Liver (tissue), 9 donors: ENCODE results near the gene CCL8. TPM values are rescaled to one million over a fixed set of nuclear protein-coding genes. Genes with fewer than 3 reads are reported as not detected.
A peak's percentile ranks its signal among the peaks of the same experiment; 100 is the strongest.

Source experiments
- DNase-seq: peaks from one replicate; pipeline ENCODE4 v3.0.0-alpha.2; 2017; ENCODE audit warnings: low spot score
- H3K27ac ChIP-seq, 2 donors: one replicate each; pipeline ENCODE4 v1.7.0; 2013; ENCODE audit warnings: inconsistent platforms in 2 of 2, low read length in 2 of 2, control low read depth in 1 of 2, low read depth in 1 of 2, mild to moderate bottlenecking in 1 of 2
- H3K27me3 ChIP-seq, 4 donors: one replicate each; pipeline versions ENCODE4 v1.6.1 to v1.7.0; 2013; ENCODE audit warnings: low read length in 3 of 4, inconsistent platforms in 1 of 4, mild to moderate bottlenecking in 1 of 4, moderate library complexity in 1 of 4; ENCODE audit not compliant: control insufficient read depth in 4 of 4, insufficient read depth in 4 of 4
- H3K36me3 ChIP-seq, 4 donors: one replicate each; pipeline versions ENCODE4 v1.6.1 to v1.7.0; 2013; ENCODE audit warnings: low read length in 3 of 4, mild to moderate bottlenecking in 3 of 4, low read depth in 1 of 4, moderate library complexity in 1 of 4; ENCODE audit not compliant: control insufficient read depth in 4 of 4, insufficient read depth in 3 of 4
- H3K4me1 ChIP-seq, 4 donors: one replicate each; pipeline versions ENCODE4 v1.6.1 to v1.7.0; 2013; ENCODE audit warnings: low read length in 3 of 4, mild to moderate bottlenecking in 3 of 4, moderate library complexity in 1 of 4; ENCODE audit not compliant: control insufficient read depth in 4 of 4, insufficient read depth in 4 of 4
- H3K4me3 ChIP-seq, 3 donors: one replicate each; pipeline versions ENCODE4 v1.6.1 to v1.7.0; 2013; ENCODE audit warnings: low read length in 3 of 3, control low read depth in 1 of 3, low read depth in 1 of 3, mild to moderate bottlenecking in 1 of 3
- H3K9ac ChIP-seq, 2 donors: one replicate each; pipeline ENCODE4 v1.7.0; 2013; ENCODE audit warnings: low read length in 2 of 2, mild to moderate bottlenecking in 2 of 2, moderate library complexity in 2 of 2, control low read depth in 1 of 2, low read depth in 1 of 2
- H3K9me3 ChIP-seq, 4 donors: one replicate each; pipeline versions ENCODE4 v1.6.1 to v1.7.0; 2013; ENCODE audit warnings: low read length in 3 of 4; ENCODE audit not compliant: control insufficient read depth in 4 of 4
- ATF3 ChIP-seq: IDR thresholded peaks from 2 replicates; pipeline ENCODE4 v1.6.1; 2016; ENCODE audit warnings: antibody characterized with exemption
- CTCF ChIP-seq: fragments of 150-350 bp; IDR thresholded peaks from 2 replicates; pipeline ENCODE4 v1.5.1; 2017; ENCODE audit warnings: improper control_type of control experiment, low read depth, low read length; ENCODE audit not compliant: missing input control
- EGR1 ChIP-seq, 2 donors: IDR thresholded peaks; 2 replicates each; pipeline ENCODE4 v1.6.1; 2016 to 2018; ENCODE audit warnings: antibody characterized with exemption in 2 of 2, low read depth in 2 of 2
- FOXA1 ChIP-seq: IDR thresholded peaks from 2 replicates; pipeline ENCODE4 v1.6.1; 2016; ENCODE audit warnings: antibody characterized with exemption
- FOXA2 ChIP-seq: IDR thresholded peaks from 2 replicates; pipeline ENCODE4 v1.6.1; 2016; ENCODE audit warnings: antibody characterized with exemption
- GABPA ChIP-seq, 2 donors: IDR thresholded peaks in 1 of 2; conservative IDR thresholded peaks in 1 of 2; 2 replicates each; pipeline ENCODE4 v1.6.1; 2016; ENCODE audit warnings: antibody characterized with exemption in 2 of 2, mild to moderate bottlenecking in 1 of 2, moderate library complexity in 1 of 2
- HNF4A ChIP-seq, 2 donors: conservative IDR thresholded peaks; 2 replicates each; pipeline ENCODE4 v1.6.1; 2016; ENCODE audit warnings: antibody characterized with exemption in 2 of 2, mild to moderate bottlenecking in 2 of 2
- JUND ChIP-seq, 2 donors: IDR thresholded peaks; 2 replicates each; pipeline ENCODE4 v1.6.1; 2016; ENCODE audit warnings: antibody characterized with exemption in 2 of 2
- NR2F2 ChIP-seq: IDR thresholded peaks from 2 replicates; pipeline ENCODE4 v1.6.1; 2016; ENCODE audit warnings: antibody characterized with exemption
- RAD21 ChIP-seq, 2 donors: IDR thresholded peaks; 2 replicates each; pipeline ENCODE4 v1.6.1; 2016; ENCODE audit warnings: antibody characterized with exemption in 2 of 2, mild to moderate bottlenecking in 2 of 2
- REST ChIP-seq: IDR thresholded peaks from 2 replicates; pipeline ENCODE4 v1.6.1; 2016; ENCODE audit warnings: antibody characterized with exemption, mild to moderate bottlenecking
- RXRA ChIP-seq, 2 donors: IDR thresholded peaks; 2 replicates each; pipeline ENCODE4 v1.6.1; 2017 to 2018; ENCODE audit warnings: antibody characterized with exemption in 2 of 2, mild to moderate bottlenecking in 1 of 2
- TAF1 ChIP-seq: conservative IDR thresholded peaks from 2 replicates; pipeline ENCODE4 v1.6.1; 2016; ENCODE audit warnings: antibody characterized with exemption, mild to moderate bottlenecking
- YY1 ChIP-seq: IDR thresholded peaks from 2 replicates; pipeline ENCODE4 v1.6.1; 2016; ENCODE audit warnings: antibody characterized with exemption, mild to moderate bottlenecking
- ZBTB33 ChIP-seq: IDR thresholded peaks from 2 replicates; pipeline ENCODE4 v1.6.1; 2016; ENCODE audit warnings: antibody characterized with exemption
- WGBS: extraction: QIAGEN DNeasy Blood & Tissue Kit; methylation state at CpG from one replicate; pipeline ENCODE4 v1.1.7; 2013; 5-methylcytosine and 5-hydroxymethylcytosine counted together
- polyA plus RNA-seq, 2 donors: library from polyadenylated mRNA; stranded (reverse) in 1 of 2; unstranded in 1 of 2; fragments of 200-250 nt in 1 of 2; fragments of >200 nt in 1 of 2; fragmentation: Nextera tagmentation in 1 of 2; extraction: Ambion mirVana in 1 of 2; gene quantifications; one replicate each; pipeline versions ENCODE4 v1.2.1 to v1.2.3, GENCODE V29; 2013 to 2015
- total RNA-seq, 2 donors: library from RNA; depleted of rRNA; stranded (reverse); fragments of >200 nt; gene quantifications; one replicate each; pipeline ENCODE4 v1.2.3, GENCODE V29; 2014
- donor health status: healthy.
- donor health status: healthy.
- donor health status: healthy.
- donor health status: healthy.
- donor health status: healthy.

The CCL8 gene
- total and polyA plus RNA-seq, 4 donors, result 0.03 TPM; not detected in 3

- TF ChIP-seq FOXA1 (no peak), TAF1 (no peak), RAD21 (IDR thresholded peaks at IDR 0.05) (no peak), YY1 (no peak), ZBTB33 (no peak), RXRA (IDR thresholded peaks at IDR 0.05) (no peak), JUND (IDR thresholded peaks at IDR 0.05) (no peak), GABPA (IDR thresholded peaks at IDR 0.05 in 1 of 2, conservative IDR thresholded peaks at IDR 0.05 in 1 of 2) (no peak), EGR1 (IDR thresholded peaks at IDR 0.05; ENCODE audit: low read depth in 2 of 2) (no peak), FOXA2 (no peak), ATF3 (no peak), HNF4A (conservative IDR thresholded peaks at IDR 0.05) (no peak), NR2F2 (no peak), CTCF (no peak)
- 85% methylated on average over 3 of the region's 3 CpGs for WGBS
- no peak for DNase-seq
- H3K4me1 ChIP-seq, result no peaks in the 10 kb centered on the region
- H3K4me3 ChIP-seq, result no peak overlapping the region
- no peak overlapping the region for H3K9ac ChIP-seq
- H3K27ac ChIP-seq, result no peak overlapping the region
- H3K9me3 ChIP-seq, result no peaks in the 10 kb centered on the region
- no peaks in the 10 kb centered on the region for H3K36me3 ChIP-seq
- no peaks in the 10 kb centered on the region for H3K27me3 ChIP-seq
Measured at GRCh38 chr17:34299956-34300577, 19.2 kb upstream of the CCL8 start.

GRCh38 chr17:34300652-34301370, 18.4 kb upstream of the CCL8 start:
- H3K9me3 ChIP-seq, result no peaks in the 10 kb centered on the region
- H3K4me3 ChIP-seq, result no peak overlapping the region
- no peak overlapping the region for H3K9ac ChIP-seq
- TF ChIP-seq REST (peak; percentile 16), GABPA (IDR thresholded peaks at IDR 0.05 in 1 of 2, conservative IDR thresholded peaks at IDR 0.05 in 1 of 2) (no peak), EGR1 (IDR thresholded peaks at IDR 0.05; ENCODE audit: low read depth in 2 of 2) (no peak)
- DNase-seq, result no peak
- no peaks in the 10 kb centered on the region for H3K36me3 ChIP-seq
- no peak overlapping the region for H3K27ac ChIP-seq
- no peaks in the 10 kb centered on the region for H3K4me1 ChIP-seq
- no peaks in the 10 kb centered on the region for H3K27me3 ChIP-seq
- 90% methylated on average over 3 of the region's 3 CpGs for WGBS
